Measurements from ENCODE around the gene SMYD3.

DNA sequence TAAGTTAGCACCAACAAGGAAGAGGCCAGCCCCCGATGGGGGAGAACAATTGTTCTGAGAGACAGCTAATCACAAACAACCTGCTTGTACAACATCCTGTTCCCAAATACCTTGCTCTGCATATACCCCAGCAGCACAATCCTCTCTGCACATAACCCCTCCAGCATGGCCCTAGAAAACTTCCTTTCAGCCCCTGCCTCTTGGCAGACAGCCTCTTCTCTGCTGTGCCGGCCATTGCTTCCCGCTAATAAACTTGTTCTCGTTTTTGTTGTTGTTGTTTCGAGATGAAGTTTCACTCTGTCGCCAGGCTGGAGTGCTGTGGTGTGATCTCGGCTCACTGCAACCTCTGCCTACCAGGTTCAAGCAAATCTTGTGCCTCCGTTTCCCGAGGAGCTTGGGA, 392.7 kb downstream of the SMYD3 start:
- TF ChIP-seq, protein P1, sequence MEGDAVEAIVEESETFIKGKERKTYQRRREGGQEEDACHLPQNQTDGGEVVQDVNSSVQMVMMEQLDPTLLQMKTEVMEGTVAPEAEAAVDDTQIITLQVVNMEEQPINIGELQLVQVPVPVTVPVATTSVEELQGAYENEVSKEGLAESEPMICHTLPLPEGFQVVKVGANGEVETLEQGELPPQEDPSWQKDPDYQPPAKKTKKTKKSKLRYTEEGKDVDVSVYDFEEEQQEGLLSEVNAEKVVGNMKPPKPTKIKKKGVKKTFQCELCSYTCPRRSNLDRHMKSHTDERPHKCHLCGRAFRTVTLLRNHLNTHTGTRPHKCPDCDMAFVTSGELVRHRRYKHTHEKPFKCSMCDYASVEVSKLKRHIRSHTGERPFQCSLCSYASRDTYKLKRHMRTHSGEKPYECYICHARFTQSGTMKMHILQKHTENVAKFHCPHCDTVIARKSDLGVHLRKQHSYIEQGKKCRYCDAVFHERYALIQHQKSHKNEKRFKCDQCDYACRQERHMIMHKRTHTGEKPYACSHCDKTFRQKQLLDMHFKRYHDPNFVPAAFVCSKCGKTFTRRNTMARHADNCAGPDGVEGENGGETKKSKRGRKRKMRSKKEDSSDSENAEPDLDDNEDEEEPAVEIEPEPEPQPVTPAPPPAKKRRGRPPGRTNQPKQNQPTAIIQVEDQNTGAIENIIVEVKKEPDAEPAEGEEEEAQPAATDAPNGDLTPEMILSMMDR (IDR thresholded peaks at IDR 0.05): no peak
- no peak for TF ChIP-seq EZH2 (IDR thresholded peaks at IDR 0.05; ENCODE audit: borderline replicate concordance, insufficient read depth, low read depth, low read length, poor library complexity, severe bottlenecking)
